Vagina (tissue), 2 donors: Measurements from ENCODE around the gene HMHB1.

Experiments
- POLR2A ChIP-seq, 2 donors: fragments of 450-650 bp; IDR thresholded peaks; one replicate each; pipeline ENCODE4 v1.6.1; 2017; ENCODE audit warnings: antibody characterized with exemption in 2 of 2, mild to moderate bottlenecking in 2 of 2, moderate library complexity in 2 of 2
- POLR2AphosphoS5 ChIP-seq, 2 donors: sonication (generic); formaldehyde crosslinking; IDR thresholded peaks; one replicate each; pipeline ENCODE4 v1.9.0; 2017; ENCODE audit warnings: antibody characterized with exemption in 2 of 2, mild to moderate bottlenecking in 2 of 2, low read depth in 1 of 2; ENCODE audit not compliant: insufficient read depth in 1 of 2
- TF ChIP-seq, protein P1 (sequence below), 3 experiments: fragments of 450-650 bp in 2 of 3; fragments of 200-600 bp in 1 of 3; sonication (generic) in 1 of 3; IDR thresholded peaks; one replicate each; pipeline ENCODE4 v1.5.1; 2017 to 2019; ENCODE audit warnings: antibody characterized with exemption in 3 of 3, mild to moderate bottlenecking in 2 of 3, moderate library complexity in 2 of 3

DNA sequence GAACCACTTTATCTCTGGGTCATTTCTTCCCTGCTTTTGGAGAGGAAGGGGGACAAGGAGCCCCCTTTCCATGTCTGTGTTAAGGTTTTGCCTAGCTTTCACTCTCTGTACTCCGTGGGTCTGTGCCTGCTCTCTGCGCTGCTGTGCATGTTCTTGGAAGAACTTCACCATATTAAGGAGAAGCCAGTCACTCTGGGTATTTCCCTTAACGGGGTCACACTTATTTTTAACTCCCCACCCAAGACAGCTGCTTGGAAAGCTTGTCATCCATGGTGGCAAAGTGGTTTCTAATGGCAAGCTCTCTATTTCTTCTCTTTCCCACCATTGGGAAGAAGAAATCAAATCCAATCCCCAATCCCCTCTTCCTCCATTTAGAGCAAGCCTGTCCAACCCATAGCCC, 44.8 kb upstream of the HMHB1 start:
- TF ChIP-seq POLR2A (IDR thresholded peaks at IDR 0.05) (no peak), POLR2AphosphoS5 (IDR thresholded peaks at IDR 0.05; ENCODE audit: insufficient read depth in 1 of 2, low read depth in 1 of 2) (no peak)
- TF ChIP-seq, protein P1, sequence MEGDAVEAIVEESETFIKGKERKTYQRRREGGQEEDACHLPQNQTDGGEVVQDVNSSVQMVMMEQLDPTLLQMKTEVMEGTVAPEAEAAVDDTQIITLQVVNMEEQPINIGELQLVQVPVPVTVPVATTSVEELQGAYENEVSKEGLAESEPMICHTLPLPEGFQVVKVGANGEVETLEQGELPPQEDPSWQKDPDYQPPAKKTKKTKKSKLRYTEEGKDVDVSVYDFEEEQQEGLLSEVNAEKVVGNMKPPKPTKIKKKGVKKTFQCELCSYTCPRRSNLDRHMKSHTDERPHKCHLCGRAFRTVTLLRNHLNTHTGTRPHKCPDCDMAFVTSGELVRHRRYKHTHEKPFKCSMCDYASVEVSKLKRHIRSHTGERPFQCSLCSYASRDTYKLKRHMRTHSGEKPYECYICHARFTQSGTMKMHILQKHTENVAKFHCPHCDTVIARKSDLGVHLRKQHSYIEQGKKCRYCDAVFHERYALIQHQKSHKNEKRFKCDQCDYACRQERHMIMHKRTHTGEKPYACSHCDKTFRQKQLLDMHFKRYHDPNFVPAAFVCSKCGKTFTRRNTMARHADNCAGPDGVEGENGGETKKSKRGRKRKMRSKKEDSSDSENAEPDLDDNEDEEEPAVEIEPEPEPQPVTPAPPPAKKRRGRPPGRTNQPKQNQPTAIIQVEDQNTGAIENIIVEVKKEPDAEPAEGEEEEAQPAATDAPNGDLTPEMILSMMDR (IDR thresholded peaks at IDR 0.05): no peak
